Fibroblast of mammary gland (primary cell): ENCODE results near the gene SOX6.
"Not testable (repeated sequence)": the region's sequence is repeated elsewhere in the genome, so short reads cannot be mapped to it uniquely, and the experiment has no call there.

ENCODE experiments used
- DNase-seq: peaks from one replicate; pipeline ENCODE4 v3.0.0-alpha.2; 2010; ENCODE audit warnings: low read depth
- H3K4me3 ChIP-seq: 2 replicates; pipeline ENCODE4 v1.5.1; 2011; ENCODE audit warnings: low read depth, mild to moderate bottlenecking, low read length, moderate library complexity; ENCODE audit not compliant: control insufficient read depth
- CTCF ChIP-seq: conservative IDR thresholded peaks from 2 replicates; pipeline ENCODE4 v1.5.1; 2011; ENCODE audit warnings: low read depth, low read length, inconsistent platforms; ENCODE audit not compliant: control insufficient read depth, insufficient read depth

Gene SOX6

GRCh38 chr11:16395601-16396000 lies 39.3 kb upstream of the SOX6 start:
- no peak for TF ChIP-seq CTCF
- no peak for DNase-seq
- no peak overlapping the region for H3K4me3 ChIP-seq

GRCh38 chr11:16394947-16395346 lies 38.6 kb upstream of the SOX6 start:
- no peak overlapping the region for H3K4me3 ChIP-seq
- no peak for DNase-seq
- no peak for TF ChIP-seq CTCF

GRCh38 chr11:16393340-16393739 lies 37.0 kb upstream of the SOX6 start:
- TF ChIP-seq CTCF = no peak
- no peak for DNase-seq
- H3K4me3 ChIP-seq = no peak overlapping the region

GRCh38 chr11:16392616-16393015 lies 36.3 kb upstream of the SOX6 start:
- no peak overlapping the region for H3K4me3 ChIP-seq
- no peak for DNase-seq
- no peak for TF ChIP-seq CTCF

- not testable (repeated sequence) for DNase-seq, H3K4me3 ChIP-seq
Measured at GRCh38 chr11:16390826-16391225, 34.5 kb upstream of the SOX6 start.

- TF ChIP-seq CTCF = no peak
- no peak overlapping the region for H3K4me3 ChIP-seq
- DNase-seq = no peak
Measured at GRCh38 chr11:16385099-16385498, 28.8 kb upstream of the SOX6 start.

- no peak overlapping the region for H3K4me3 ChIP-seq
- no peak for TF ChIP-seq CTCF
- DNase-seq = no peak
Measured at GRCh38 chr11:16382638-16383380, 26.5 kb upstream of the SOX6 start.
